ENCODE measurements around the gene GON7. TPM values are rescaled to one million over a fixed set of nuclear protein-coding genes. Genes with fewer than 3 reads are reported as not detected.

Gene GON7
- total RNA-seq, result 10 to 100 TPM in 1 of 2 donors, 1 to 10 TPM in 1; 7.8 to 10.2 TPM
- polyA plus RNA-seq (ENCODE audit: insufficient read depth, low read depth, low replicate concordance), result 14.9 TPM
- long read RNA-seq, donor 1, transcript GON7-201 (2 exons, 1,154 nt), result major isoform, 11 of 11 reads
- long read RNA-seq, donor 1, partial matches to known transcripts, result 0 of 11 reads
- long read RNA-seq, donor 1, other reads (novel, unspliced or antisense), result 0 of 11 reads
- long read RNA-seq, donor 2, transcript GON7-201 (2 exons, 1,154 nt), result major isoform, 9 of 9 reads
- long read RNA-seq, donor 2, partial matches to known transcripts, result 0 of 9 reads
- long read RNA-seq, donor 2, other reads (novel, unspliced or antisense), result 0 of 9 reads

GRCh38 chr14:93206793-93207467 lies at the start of gene GON7, which contains the start of gene UBR7:
Gene GON7, minus strand, starts transcription at chr14:93207065. Its CDS starts 28 bp downstream, at chr14:93207037.
Gene UBR7, plus strand, starts transcription at chr14:93207256. Its CDS starts 36 bp downstream, at chr14:93207292.
- 0 to 1% methylated on average over 20 to 57 of the region's 65 CpGs for WGBS, 2 donors
- peak within 1 kb of the TSS; percentile 53 to 79 for H3K27ac ChIP-seq
- peak; percentile 97 for DNase-seq
- no peaks in the 10 kb centered on the region for H3K9me3 ChIP-seq
- H3K36me3 ChIP-seq (ENCODE audit: low read depth, missing control alignments), result no peaks in the 10 kb centered on the region
- TF ChIP-seq CTCF (IDR thresholded peaks at IDR 0.05), result peak; percentile 15 to 49 (median 31)
- TF ChIP-seq POLR2A (IDR thresholded peaks at IDR 0.05), result peak; percentile 50
- peaks cover 13% of the 10 kb centered on the region for H3K4me1 ChIP-seq
- no peaks in the 10 kb centered on the region for H3K27me3 ChIP-seq
- intact Hi-C loops (cut with DNase I; ENCODE audit: low total_unique reads), result no loop called here
- peak within 1 kb of the TSS; percentile 78 to 89 for H3K4me3 ChIP-seq

- H3K27me3 ChIP-seq, result no peaks in the 10 kb centered on the region
- H3K36me3 ChIP-seq (ENCODE audit: low read depth, missing control alignments), result no peaks in the 10 kb centered on the region
- H3K27ac ChIP-seq, result no peak overlapping the region
- no peak overlapping the region for H3K4me3 ChIP-seq
- no peaks in the 10 kb centered on the region for H3K9me3 ChIP-seq
- TF ChIP-seq CTCF (IDR thresholded peaks at IDR 0.05) (no peak), POLR2A (IDR thresholded peaks at IDR 0.05) (no peak)
- no peaks in the 10 kb centered on the region for H3K4me1 ChIP-seq
- no peak for DNase-seq
- intact Hi-C loops (cut with DNase I; ENCODE audit: low total_unique reads), result no loop called here
- WGBS, 2 donors, result 91 to 97% methylated on average over 7 of the region's 7 CpGs
These were observed 42.4 kb upstream of the GON7 start for GRCh38 chr14:93249128-93249831.

- TF ChIP-seq CTCF (IDR thresholded peaks at IDR 0.05), result no peak
- TF ChIP-seq POLR2A (IDR thresholded peaks at IDR 0.05), result no peak
- intact Hi-C loops (cut with DNase I; ENCODE audit: low total_unique reads), result no loop called here
- H3K9me3 ChIP-seq, result no peaks in the 10 kb centered on the region
- H3K27me3 ChIP-seq, result no peaks in the 10 kb centered on the region
- no peaks in the 10 kb centered on the region for H3K36me3 ChIP-seq (ENCODE audit: low read depth, missing control alignments)
- H3K4me3 ChIP-seq, result no peak overlapping the region
- H3K4me1 ChIP-seq, result no peaks in the 10 kb centered on the region
- DNase-seq, result no peak
- H3K27ac ChIP-seq, result no peak overlapping the region
These were observed 39.7 kb upstream of the GON7 start for GRCh38 chr14:93246534-93246933.

GRCh38 chr14:93245764-93246420 lies 39.0 kb upstream of the GON7 start:
- TF ChIP-seq POLR2A (IDR thresholded peaks at IDR 0.05) (no peak), CTCF (IDR thresholded peaks at IDR 0.05) (no peak)
- Histone ChIP-seq H3K36me3 (ENCODE audit: low read depth, missing control alignments) (no peaks in the 10 kb centered on the region), H3K27ac (no peak overlapping the region), H3K9me3 (no peaks in the 10 kb centered on the region), H3K27me3 (no peaks in the 10 kb centered on the region), H3K4me3 (no peak overlapping the region), H3K4me1 (no peaks in the 10 kb centered on the region)
- no peak for DNase-seq
- WGBS, 2 donors, result 88 to 89% methylated on average over 10 of the region's 10 CpGs
- intact Hi-C loops (cut with DNase I; ENCODE audit: low total_unique reads), result no loop called here

Data from testis (tissue), 5 donors.